GM23338 (cell line): Measurements from ENCODE around the gene MCMBP. TPM values are rescaled to one million over a fixed set of nuclear protein-coding genes. Genes with fewer than 3 reads are reported as not detected.
A peak's percentile ranks its signal among the peaks of the same experiment; 100 is the strongest.
"Not testable (repeated sequence)": the region's sequence is repeated elsewhere in the genome, so short reads cannot be mapped to it uniquely, and the experiment has no call there.

ENCODE experiments used
- ATAC-seq: fragments of 200-7000 bp; cut with Tn5 transposase; 3 replicates; pipeline ENCODE4 v1.9.1; 2020
- DNase-seq: peaks from one replicate; pipeline ENCODE4 v3.0.0-alpha.2; 2015; ENCODE audit warnings: low spot score
- H2AFZ ChIP-seq: fragments of 200-600 bp; sonication (generic); 2 replicates; pipeline ENCODE4 v1.8.0; 2016; ENCODE audit warnings: antibody characterized with exemption, mild to moderate bottlenecking, moderate library complexity
- H3F3A ChIP-seq: fragments of 200-600 bp; sonication (generic); replicated peaks from 2 replicates; pipeline ENCODE4 v1.8.0; 2017; ENCODE audit warnings: antibody characterized with exemption, mixed run types, low read depth
- H3K27ac ChIP-seq: fragments of 200-600 bp; sonication (generic); 2 replicates; pipeline ENCODE4 v1.6.1; 2016; ENCODE audit warnings: low read depth
- H3K27me3 ChIP-seq: fragments of 200-600 bp; sonication (generic); 2 replicates; pipeline ENCODE4 v1.8.0; 2016; ENCODE audit warnings: mild to moderate bottlenecking, mixed run types, moderate library complexity; ENCODE audit not compliant: insufficient read depth
- H3K36me3 ChIP-seq: fragments of 200-600 bp; sonication (generic); 2 replicates; pipeline ENCODE4 v1.8.0; 2016; ENCODE audit warnings: mild to moderate bottlenecking; ENCODE audit not compliant: insufficient read depth
- H3K4me1 ChIP-seq: fragments of 200-600 bp; sonication (generic); 2 replicates; pipeline ENCODE4 v1.8.0; 2016; ENCODE audit warnings: mild to moderate bottlenecking, moderate library complexity; ENCODE audit not compliant: insufficient read depth
- H3K4me2 ChIP-seq: fragments of 200-600 bp; sonication (generic); 2 replicates; pipeline ENCODE4 v1.7.1; 2017; ENCODE audit warnings: mixed run types
- H3K4me3 ChIP-seq: fragments of 200-600 bp; sonication (generic); 2 replicates; pipeline ENCODE4 v1.6.1; 2016; ENCODE audit warnings: mixed run types
- H3K79me2 ChIP-seq: fragments of 200-600 bp; sonication (generic); replicated peaks from 2 replicates; pipeline ENCODE4 v1.8.0; 2017; ENCODE audit warnings: mild to moderate bottlenecking; ENCODE audit not compliant: insufficient read depth
- H3K9me2 ChIP-seq: fragments of 200-600 bp; sonication (generic); 2 replicates; pipeline ENCODE4 v1.8.0; 2017; ENCODE audit not compliant: insufficient read depth
- H4K20me1 ChIP-seq: fragments of 200-600 bp; sonication (generic); replicated peaks from 2 replicates; pipeline ENCODE4 v1.8.0; 2017; ENCODE audit warnings: mild to moderate bottlenecking; ENCODE audit not compliant: insufficient read depth
- H3K27ac Mint-ChIP-seq: 2 replicates; pipeline ENCODE4 v1.8.0; 2020; ENCODE audit warnings: inconsistent platforms, mild to moderate bottlenecking, moderate library complexity, mixed read lengths
- H3K27me3 Mint-ChIP-seq: 3 replicates; pipeline ENCODE4 v1.8.0; 2022; ENCODE audit warnings: low read depth, mild to moderate bottlenecking, moderate library complexity, mixed read lengths, inconsistent platforms; ENCODE audit not compliant: insufficient read depth, poor library complexity
- H3K36me3 Mint-ChIP-seq: 3 replicates; pipeline ENCODE4 v1.8.0; 2021; ENCODE audit warnings: low read depth, mild to moderate bottlenecking, inconsistent platforms, moderate library complexity, mixed read lengths
- H3K4me1 Mint-ChIP-seq: 3 replicates; pipeline ENCODE4 v1.8.0; 2020; ENCODE audit warnings: mild to moderate bottlenecking, inconsistent platforms, mixed read lengths
- H3K4me3 Mint-ChIP-seq: 3 replicates; pipeline ENCODE4 v1.8.0; 2021; ENCODE audit warnings: moderate library complexity, mild to moderate bottlenecking, inconsistent platforms, mixed read lengths
- H3K9me3 Mint-ChIP-seq: 3 replicates; pipeline ENCODE4 v1.8.0; 2020; ENCODE audit warnings: moderate library complexity, mild to moderate bottlenecking, inconsistent platforms, mixed read lengths
- CREB1 ChIP-seq: fragments of 250-450 bp; sonication (Bioruptor Pico); IDR thresholded peaks from 2 replicates; pipeline ENCODE4 v1.5.0; 2020; ENCODE audit warnings: low read depth, mild to moderate bottlenecking, moderate library complexity
- ETS1 ChIP-seq: IDR thresholded peaks from 2 replicates; pipeline ENCODE4 v1.6.1; 2016; ENCODE audit warnings: antibody characterized with exemption
- NANOG ChIP-seq: IDR thresholded peaks from 2 replicates; pipeline ENCODE4 v1.6.1; 2016; ENCODE audit warnings: antibody characterized with exemption, borderline replicate concordance
- POLR2AphosphoS5 ChIP-seq: IDR thresholded peaks from 2 replicates; pipeline ENCODE4 v1.6.1; 2016; ENCODE audit warnings: antibody characterized with exemption, low read depth
- REST ChIP-seq: IDR thresholded peaks from one replicate; pipeline ENCODE4 v1.6.1; 2018; ENCODE audit warnings: antibody characterized with exemption; ENCODE audit not compliant: unreplicated experiment
- ZNF331 ChIP-seq: fragments of 250-450 bp; sonication (Bioruptor Pico); IDR thresholded peaks from 2 replicates; pipeline ENCODE4 v1.5.0; 2020; ENCODE audit warnings: low read depth, mild to moderate bottlenecking, moderate library complexity
- polyA plus RNA-seq: library from polyadenylated mRNA; unstranded; fragments of >200 nt; fragmentation: Nextera tagmentation; extraction: Ambion mirVana; gene quantifications from 2 replicates; pipeline ENCODE4 v1.2.1, GENCODE V29; 2016
- total RNA-seq: library from RNA; depleted of rRNA; stranded (reverse); fragments of >200 nt; shearing (Covaris generic); gene quantifications from 2 replicates; pipeline ENCODE4 v1.2.3, GENCODE V29; 2014

MCMBP gene
- total and polyA plus RNA-seq, 2 experiments from 2014 or later: 30.9 to 76.6 TPM

GRCh38 chr10:119893074-119893473 lies 20.4 kb upstream of the MCMBP start:
- Mint-ChIP-seq H3K36me3 (peaks cover 22% of the 10 kb centered on the region), H3K27ac (peak overlapping the region; percentile 99), H3K27me3 (peaks cover 4% of the 10 kb centered on the region), H3K4me1 (peaks cover 20% of the 10 kb centered on the region), H3K4me3 (peak overlapping the region; percentile 93), H3K9me3 (peaks cover 6% of the 10 kb centered on the region; the same call in 2 of the 3 replicates)
- Histone ChIP-seq H3K27ac (peak overlapping the region; percentile 78; the same call in 1 of the 2 replicates), H3K36me3 (0 out of 2 replicates have a peak, but pooled peaks cover 4% of the 10 kb centered on the region), H3K27me3 (no peaks in the 10 kb centered on the region), H3K9me2 (no peaks in the 10 kb centered on the region), H3K4me1 (peaks cover 8% of the 10 kb centered on the region; the same call in 1 of the 2 replicates), H2AFZ (peak overlapping the region; percentile 96; the same call in 1 of the 2 replicates), H4K20me1 (peaks cover 36% of the 10 kb centered on the region), H3K4me3 (peak overlapping the region; percentile 99), H3K79me2 (peaks cover 54% of the 10 kb centered on the region), H3K4me2 (peak overlapping the region; percentile 99), H3F3A (no peaks in the 10 kb centered on the region)
- peak; percentile 22 for ATAC-seq
- no peak for TF ChIP-seq POLR2AphosphoS5
- no peak for TF ChIP-seq ZNF331 (CRISPR knock-in tag)
- DNase-seq: no peak

GRCh38 chr10:119892188-119893065 lies 19.8 kb upstream of the MCMBP start, which contains the start of gene SEC23IP:
SEC23IP (plus strand) TSS chr10:119892730; CDS start chr10:119892783, 53 bp downstream.
- H3K79me2 ChIP-seq: peaks cover 49% of the 10 kb centered on the region
- TF ChIP-seq ETS1: peak; percentile 91
- TF ChIP-seq REST: no peak
- peak; percentile 93 for TF ChIP-seq POLR2AphosphoS5
- TF ChIP-seq CREB1 (CRISPR knock-in tag): peak; percentile 67
- 0 out of 2 replicates have a peak, but pooled peaks have one; percentile 10 for TF ChIP-seq NANOG
- peak within 1 kb of the TSS; percentile 99 for H3K4me2 ChIP-seq
- peak; percentile 97 for DNase-seq
- Mint-ChIP-seq H3K4me3 (peak within 1 kb of the TSS; percentile 93), H3K36me3 (peaks cover 21% of the 10 kb centered on the region), H3K9me3 (peaks cover 6% of the 10 kb centered on the region; the same call in 2 of the 3 replicates), H3K27me3 (peaks cover 4% of the 10 kb centered on the region), H3K4me1 (peaks cover 20% of the 10 kb centered on the region), H3K27ac (peak within 1 kb of the TSS; percentile 99)
- no peaks in the 10 kb centered on the region for H3F3A ChIP-seq
- peaks cover 33% of the 10 kb centered on the region for H4K20me1 ChIP-seq
- H3K27me3 ChIP-seq: no peaks in the 10 kb centered on the region
- H3K27ac ChIP-seq: peak within 1 kb of the TSS; percentile 92
- H3K4me3 ChIP-seq: peak within 1 kb of the TSS; percentile 99
- H3K9me2 ChIP-seq: no peaks in the 10 kb centered on the region
- ATAC-seq: peak; percentile 97
- H3K36me3 ChIP-seq: 0 out of 2 replicates have a peak, but pooled peaks cover 4% of the 10 kb centered on the region
- H3K4me1 ChIP-seq: peaks cover 8% of the 10 kb centered on the region; the same call in 1 of the 2 replicates
- H2AFZ ChIP-seq: peak within 1 kb of the TSS; percentile 96

GRCh38 chr10:119891849-119892187 lies 19.2 kb upstream of the MCMBP start:
- Histone ChIP-seq H3K79me2 (peaks cover 43% of the 10 kb centered on the region), H3K27ac (peak overlapping the region; percentile 92), H3K4me2 (peak overlapping the region; percentile 80), H3K4me3 (peak overlapping the region; percentile 99), H4K20me1 (peaks cover 27% of the 10 kb centered on the region), H2AFZ (peak overlapping the region; percentile 77)
- Mint-ChIP-seq H3K4me3 (peak overlapping the region; percentile 93), H3K4me1 (peaks cover 20% of the 10 kb centered on the region), H3K36me3 (peaks cover 18% of the 10 kb centered on the region; the same call in 2 of the 3 replicates)
- H3K27me3 Mint-ChIP-seq, H3K9me3 Mint-ChIP-seq, H3K4me1 ChIP-seq, H3K27ac Mint-ChIP-seq, DNase-seq, H3F3A ChIP-seq, H3K9me2 ChIP-seq, H3K36me3 ChIP-seq, H3K27me3 ChIP-seq: not testable (repeated sequence)
- ATAC-seq: peak; percentile 26

GRCh38 chr10:119890307-119890706 lies 17.7 kb upstream of the MCMBP start:
- not testable (repeated sequence) for H3K4me1 ChIP-seq, H3K36me3 ChIP-seq, H3K4me2 ChIP-seq, H3K27ac ChIP-seq, H3K9me3 Mint-ChIP-seq, ATAC-seq, H3K4me3 ChIP-seq, H3F3A ChIP-seq, H3K27me3 ChIP-seq, H3K4me3 Mint-ChIP-seq, DNase-seq, H3K27me3 Mint-ChIP-seq, H3K9me2 ChIP-seq, H2AFZ ChIP-seq, H3K27ac Mint-ChIP-seq
- Mint-ChIP-seq H3K36me3 (peaks cover 18% of the 10 kb centered on the region; the same call in 2 of the 3 replicates), H3K4me1 (peaks cover 20% of the 10 kb centered on the region)
- Histone ChIP-seq H4K20me1 (peaks cover 16% of the 10 kb centered on the region), H3K79me2 (peaks cover 27% of the 10 kb centered on the region)
